ENCODE results near the gene C1orf74.
"Not testable (repeated sequence)": the region's sequence is repeated elsewhere in the genome, so short reads cannot be mapped to it uniquely, and the experiment has no call there.

DNA sequence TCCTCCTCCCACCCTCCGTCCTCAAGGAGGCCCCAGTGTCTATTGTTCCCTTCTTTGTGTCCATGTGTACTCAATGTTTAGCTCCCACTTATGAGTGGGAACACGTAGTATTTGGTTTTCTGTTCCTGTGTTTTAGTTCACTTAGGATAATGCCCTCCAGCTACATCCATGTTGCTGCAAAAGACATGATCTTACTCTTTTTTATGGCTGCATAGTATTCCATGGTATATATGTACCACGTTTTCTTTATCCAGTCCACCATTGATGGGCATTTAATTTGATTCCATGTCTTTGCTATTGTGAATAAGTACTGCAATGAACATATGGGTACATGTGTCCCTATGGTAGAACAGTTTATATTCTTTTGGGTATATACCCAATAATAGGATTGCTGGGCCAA lies 9.4 kb upstream of the C1orf74 start:
- TF ChIP-seq POLR2AphosphoS5, GABPA (IDR thresholded peaks at IDR 0.05; ENCODE audit: low read depth): not testable (repeated sequence)
- TF ChIP-seq, protein P1, sequence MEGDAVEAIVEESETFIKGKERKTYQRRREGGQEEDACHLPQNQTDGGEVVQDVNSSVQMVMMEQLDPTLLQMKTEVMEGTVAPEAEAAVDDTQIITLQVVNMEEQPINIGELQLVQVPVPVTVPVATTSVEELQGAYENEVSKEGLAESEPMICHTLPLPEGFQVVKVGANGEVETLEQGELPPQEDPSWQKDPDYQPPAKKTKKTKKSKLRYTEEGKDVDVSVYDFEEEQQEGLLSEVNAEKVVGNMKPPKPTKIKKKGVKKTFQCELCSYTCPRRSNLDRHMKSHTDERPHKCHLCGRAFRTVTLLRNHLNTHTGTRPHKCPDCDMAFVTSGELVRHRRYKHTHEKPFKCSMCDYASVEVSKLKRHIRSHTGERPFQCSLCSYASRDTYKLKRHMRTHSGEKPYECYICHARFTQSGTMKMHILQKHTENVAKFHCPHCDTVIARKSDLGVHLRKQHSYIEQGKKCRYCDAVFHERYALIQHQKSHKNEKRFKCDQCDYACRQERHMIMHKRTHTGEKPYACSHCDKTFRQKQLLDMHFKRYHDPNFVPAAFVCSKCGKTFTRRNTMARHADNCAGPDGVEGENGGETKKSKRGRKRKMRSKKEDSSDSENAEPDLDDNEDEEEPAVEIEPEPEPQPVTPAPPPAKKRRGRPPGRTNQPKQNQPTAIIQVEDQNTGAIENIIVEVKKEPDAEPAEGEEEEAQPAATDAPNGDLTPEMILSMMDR (IDR thresholded peaks at IDR 0.05; ENCODE audit: insufficient read depth, low read length), result not testable (repeated sequence)
- TF ChIP-seq, protein P2, sequence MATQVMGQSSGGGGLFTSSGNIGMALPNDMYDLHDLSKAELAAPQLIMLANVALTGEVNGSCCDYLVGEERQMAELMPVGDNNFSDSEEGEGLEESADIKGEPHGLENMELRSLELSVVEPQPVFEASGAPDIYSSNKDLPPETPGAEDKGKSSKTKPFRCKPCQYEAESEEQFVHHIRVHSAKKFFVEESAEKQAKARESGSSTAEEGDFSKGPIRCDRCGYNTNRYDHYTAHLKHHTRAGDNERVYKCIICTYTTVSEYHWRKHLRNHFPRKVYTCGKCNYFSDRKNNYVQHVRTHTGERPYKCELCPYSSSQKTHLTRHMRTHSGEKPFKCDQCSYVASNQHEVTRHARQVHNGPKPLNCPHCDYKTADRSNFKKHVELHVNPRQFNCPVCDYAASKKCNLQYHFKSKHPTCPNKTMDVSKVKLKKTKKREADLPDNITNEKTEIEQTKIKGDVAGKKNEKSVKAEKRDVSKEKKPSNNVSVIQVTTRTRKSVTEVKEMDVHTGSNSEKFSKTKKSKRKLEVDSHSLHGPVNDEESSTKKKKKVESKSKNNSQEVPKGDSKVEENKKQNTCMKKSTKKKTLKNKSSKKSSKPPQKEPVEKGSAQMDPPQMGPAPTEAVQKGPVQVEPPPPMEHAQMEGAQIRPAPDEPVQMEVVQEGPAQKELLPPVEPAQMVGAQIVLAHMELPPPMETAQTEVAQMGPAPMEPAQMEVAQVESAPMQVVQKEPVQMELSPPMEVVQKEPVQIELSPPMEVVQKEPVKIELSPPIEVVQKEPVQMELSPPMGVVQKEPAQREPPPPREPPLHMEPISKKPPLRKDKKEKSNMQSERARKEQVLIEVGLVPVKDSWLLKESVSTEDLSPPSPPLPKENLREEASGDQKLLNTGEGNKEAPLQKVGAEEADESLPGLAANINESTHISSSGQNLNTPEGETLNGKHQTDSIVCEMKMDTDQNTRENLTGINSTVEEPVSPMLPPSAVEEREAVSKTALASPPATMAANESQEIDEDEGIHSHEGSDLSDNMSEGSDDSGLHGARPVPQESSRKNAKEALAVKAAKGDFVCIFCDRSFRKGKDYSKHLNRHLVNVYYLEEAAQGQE (IDR thresholded peaks at IDR 0.05; ENCODE audit: insufficient replicate concordance, low read depth), result not testable (repeated sequence)

Measured in HL-60 (cell line).